ENCODE data around the gene NFKBIL1. TPM values are rescaled to one million over a fixed set of nuclear protein-coding genes. Genes with fewer than 3 reads are reported as not detected.

NFKBIL1 gene
- total RNA-seq, 1 experiment from 2014 or later = 15.1 TPM

DNA sequence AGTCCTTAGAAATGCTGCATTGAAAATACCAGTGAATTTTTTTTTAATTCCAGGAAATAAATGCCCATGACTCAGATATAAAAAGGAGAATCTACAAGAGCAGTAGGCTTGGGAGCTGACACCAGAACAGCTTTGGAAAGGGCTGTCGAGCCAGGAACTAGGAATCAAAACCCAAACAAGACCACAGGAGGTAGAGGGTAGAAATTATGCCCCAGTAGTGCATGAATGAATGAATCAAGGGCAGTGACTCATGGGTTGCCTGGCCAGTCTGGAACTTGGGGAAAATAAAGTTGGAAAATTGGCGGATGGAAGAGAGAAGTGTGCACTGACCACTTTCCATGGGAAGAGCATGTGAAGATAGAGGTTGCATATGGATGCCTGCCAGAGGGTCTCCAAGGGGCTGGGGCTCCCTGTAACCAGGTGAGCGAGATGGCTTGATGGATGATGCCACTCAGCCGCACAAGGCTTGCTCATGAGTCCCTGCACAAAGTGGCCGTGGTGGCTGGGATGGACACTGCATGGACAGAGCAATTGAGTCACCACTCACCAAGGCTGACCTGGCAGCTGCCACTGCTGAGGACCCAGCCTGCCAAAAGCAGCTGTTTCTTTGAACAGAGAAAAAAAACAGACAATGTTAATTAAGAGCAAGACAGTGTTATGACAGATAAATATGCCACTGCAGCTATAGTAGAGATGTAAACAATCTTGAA is 33.8 kb upstream of the NFKBIL1 start:
- Histone ChIP-seq H3K56ac (ENCODE audit: insufficient read length, low read depth, low read length) (no peak overlapping the region), H3K9ac (ENCODE audit: extremely low read depth, insufficient read length, low read length) (no peak overlapping the region), H3K18ac (ENCODE audit: insufficient read length, low read depth, low read length) (no peak overlapping the region), H4K8ac (replicated peaks; ENCODE audit: insufficient read length, low read depth, low read length) (no peak overlapping the region), H3K79me2 (ENCODE audit: insufficient read depth, low read length) (no peaks in the 10 kb centered on the region), H3K4ac (ENCODE audit: low read depth, low read length) (no peak overlapping the region), H3K79me1 (ENCODE audit: insufficient read depth, low read depth, low read length, poor library complexity, severe bottlenecking) (no peaks in the 10 kb centered on the region), H2BK5ac (ENCODE audit: insufficient read length, low read length) (no peak overlapping the region), H3K23ac (ENCODE audit: insufficient read length, low read depth, low read length) (no peak overlapping the region), H2BK20ac (ENCODE audit: low read depth, low read length, poor library complexity, severe bottlenecking) (no peak overlapping the region), H3K27ac (ENCODE audit: insufficient read length, low read depth, low read length) (no peak overlapping the region), H2BK12ac (ENCODE audit: insufficient read length, low read depth, low read length) (no peak overlapping the region), H4K91ac (ENCODE audit: insufficient read length, low read depth, low read length) (no peak overlapping the region), H3K14ac (ENCODE audit: insufficient read depth, low read length) (no peak overlapping the region), H4K5ac (ENCODE audit: insufficient read length, low read depth, low read length) (no peak overlapping the region), H3K9me3 (ENCODE audit: control insufficient read depth, low read depth, low read length) (no peaks in the 10 kb centered on the region), H2AFZ (ENCODE audit: low read length) (no peak overlapping the region), H3K4me1 (ENCODE audit: insufficient read depth, low read length) (no peaks in the 10 kb centered on the region; the same call in 1 of the 2 replicates), H2BK120ac (ENCODE audit: low read depth, low read length, poor library complexity, severe bottlenecking) (no peak overlapping the region), H3K23me2 (ENCODE audit: insufficient read length, low read depth, low read length, poor library complexity, severe bottlenecking) (no peaks in the 10 kb centered on the region), H3K27me3 (ENCODE audit: insufficient read depth, low read length) (no peaks in the 10 kb centered on the region), H4K20me1 (ENCODE audit: control insufficient read depth, insufficient read depth, insufficient read length) (no peaks in the 10 kb centered on the region), H3T11ph (ENCODE audit: low read length) (no peak overlapping the region), H3K4me2 (ENCODE audit: insufficient read depth, insufficient read length, low read length) (no peak overlapping the region), H2BK15ac (ENCODE audit: low read depth, low read length) (no peak overlapping the region), H2AK5ac (ENCODE audit: insufficient read length, low read length) (no peak overlapping the region)
- Mint-ChIP-seq H3K27ac (no peak overlapping the region), H3K9me3 (peaks cover 0 to 2% of the 10 kb centered on the region in 2 experiments; a peak in 2 of 5 replicates), H3K4me1 (peaks cover 0 to 3% of the 10 kb centered on the region in 2 experiments; a peak in 1 of 4 replicates), H3K27me3 (ENCODE audit: low read depth) (peaks cover 6% of the 10 kb centered on the region), H3K4me3 (no peak overlapping the region), H3K36me3 (ENCODE audit: insufficient read depth in 1 of 3, low read depth in 3 of 3) (peaks cover 16 to 24% (median 23%) of the 10 kb centered on the region in 3 experiments)
- DNase-seq = no peak
- no peak for TF ChIP-seq CTCF (conservative IDR thresholded peaks at IDR 0.05)
- no CpG with 5 or more reads among the region's 5 CpGs for WGBS (ENCODE audit: extremely low coverage, insufficient read length, low lambda C conversion rate)

Measured in H9 (cell line).